ENCODE measurements around the gene SEC61G. TPM values are rescaled to one million over a fixed set of nuclear protein-coding genes. Genes with fewer than 3 reads are reported as not detected.

SEC61G gene
- polyA plus RNA-seq, 1 of the 3 experiments (the other 2 are of a cell fraction) = 229 TPM

DNA sequence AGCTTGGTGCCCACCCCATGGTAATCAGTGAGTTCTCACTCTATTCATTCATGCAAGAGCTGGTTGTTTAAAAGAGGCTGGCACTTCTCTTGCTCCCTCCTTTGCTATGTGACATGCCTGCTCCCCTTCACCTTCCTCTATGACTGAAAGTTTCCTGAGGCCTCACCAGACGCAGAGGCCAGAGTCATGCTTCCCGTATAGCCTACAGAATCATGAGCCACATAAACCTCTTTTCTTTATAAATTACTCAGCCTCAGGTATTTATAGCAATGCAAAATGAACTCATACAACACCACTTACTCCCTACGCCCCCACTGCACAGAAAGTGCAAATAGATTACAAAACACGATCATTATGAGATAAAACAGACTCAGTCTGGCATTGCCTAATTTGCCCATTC, 39.0 kb downstream of the SEC61G start:
- Histone ChIP-seq H3K4me2 (no peak overlapping the region), H3K4me3 (ENCODE audit: low read depth in 2 of 2, low read length in 1 of 2) (no peak overlapping the region), H3K4me1 (ENCODE audit: control insufficient read depth in 1 of 2, insufficient read depth in 2 of 2, low read depth in 1 of 2, low read length in 1 of 2) (no peaks in the 10 kb centered on the region), H3K9me2 (no peaks in the 10 kb centered on the region), H4K20me1 (ENCODE audit: insufficient read depth) (no peaks in the 10 kb centered on the region), H2AFZ (ENCODE audit: low read depth) (no peak overlapping the region), H3K9ac (no peak overlapping the region), H3K9me3 (no peaks in the 10 kb centered on the region), H3F3A (replicated peaks; ENCODE audit: insufficient read depth) (no peaks in the 10 kb centered on the region), H3K27ac (ENCODE audit: low read depth in 2 of 2, low read length in 1 of 2) (no peak overlapping the region), H3K36me3 (replicated peaks in 1 of 2; ENCODE audit: control insufficient read depth in 1 of 2, insufficient read depth in 2 of 2, low read length in 1 of 2) (no peaks in the 10 kb centered on the region), H3K79me2 (ENCODE audit: insufficient read depth) (no peaks in the 10 kb centered on the region), H3K27me3 (ENCODE audit: insufficient read depth) (no peaks in the 10 kb centered on the region)
- ChIA-PET POLR2A (no interaction called here), CTCF (no interaction called here)
- WGBS (ENCODE audit: low lambda C conversion rate) = 47% methylated on average over 4 of the region's 4 CpGs
- no peak for DNase-seq
- TF ChIP-seq, protein P1, sequence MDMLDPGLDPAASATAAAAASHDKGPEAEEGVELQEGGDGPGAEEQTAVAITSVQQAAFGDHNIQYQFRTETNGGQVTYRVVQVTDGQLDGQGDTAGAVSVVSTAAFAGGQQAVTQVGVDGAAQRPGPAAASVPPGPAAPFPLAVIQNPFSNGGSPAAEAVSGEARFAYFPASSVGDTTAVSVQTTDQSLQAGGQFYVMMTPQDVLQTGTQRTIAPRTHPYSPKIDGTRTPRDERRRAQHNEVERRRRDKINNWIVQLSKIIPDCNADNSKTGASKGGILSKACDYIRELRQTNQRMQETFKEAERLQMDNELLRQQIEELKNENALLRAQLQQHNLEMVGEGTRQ (IDR thresholded peaks at IDR 0.05; ENCODE audit: borderline replicate concordance, low read depth, low read length) = no peak
- no peak for TF ChIP-seq TCF12 (IDR thresholded peaks at IDR 0.05)
- TF ChIP-seq, protein P2, sequence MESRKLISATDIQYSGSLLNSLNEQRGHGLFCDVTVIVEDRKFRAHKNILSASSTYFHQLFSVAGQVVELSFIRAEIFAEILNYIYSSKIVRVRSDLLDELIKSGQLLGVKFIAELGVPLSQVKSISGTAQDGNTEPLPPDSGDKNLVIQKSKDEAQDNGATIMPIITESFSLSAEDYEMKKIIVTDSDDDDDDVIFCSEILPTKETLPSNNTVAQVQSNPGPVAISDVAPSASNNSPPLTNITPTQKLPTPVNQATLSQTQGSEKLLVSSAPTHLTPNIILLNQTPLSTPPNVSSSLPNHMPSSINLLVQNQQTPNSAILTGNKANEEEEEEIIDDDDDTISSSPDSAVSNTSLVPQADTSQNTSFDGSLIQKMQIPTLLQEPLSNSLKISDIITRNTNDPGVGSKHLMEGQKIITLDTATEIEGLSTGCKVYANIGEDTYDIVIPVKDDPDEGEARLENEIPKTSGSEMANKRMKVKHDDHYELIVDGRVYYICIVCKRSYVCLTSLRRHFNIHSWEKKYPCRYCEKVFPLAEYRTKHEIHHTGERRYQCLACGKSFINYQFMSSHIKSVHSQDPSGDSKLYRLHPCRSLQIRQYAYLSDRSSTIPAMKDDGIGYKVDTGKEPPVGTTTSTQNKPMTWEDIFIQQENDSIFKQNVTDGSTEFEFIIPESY (IDR thresholded peaks at IDR 0.05; ENCODE audit: borderline replicate concordance, low read depth) = no peak
- no peak for TF ChIP-seq RCOR1 (IDR thresholded peaks at IDR 0.05; ENCODE audit: low read length)
- no peak for TF ChIP-seq SIN3A (IDR thresholded peaks at IDR 0.05; ENCODE audit: borderline replicate concordance, low read depth, low read length)
- no peak for TF ChIP-seq TEAD4 (IDR thresholded peaks at IDR 0.05; ENCODE audit: borderline replicate concordance, insufficient read depth)
- no peak for TF ChIP-seq GATA2 (CRISPR knock-in tag; IDR thresholded peaks at IDR 0.05)
- TF ChIP-seq YY1 (IDR thresholded peaks at IDR 0.05; ENCODE audit: low read depth) = no peak
- TF ChIP-seq RXRA (IDR thresholded peaks at IDR 0.05; ENCODE audit: borderline replicate concordance, low read depth) = no peak
- no peak for TF ChIP-seq GABPA (IDR thresholded peaks at IDR 0.05; ENCODE audit: low read depth)

DNA sequence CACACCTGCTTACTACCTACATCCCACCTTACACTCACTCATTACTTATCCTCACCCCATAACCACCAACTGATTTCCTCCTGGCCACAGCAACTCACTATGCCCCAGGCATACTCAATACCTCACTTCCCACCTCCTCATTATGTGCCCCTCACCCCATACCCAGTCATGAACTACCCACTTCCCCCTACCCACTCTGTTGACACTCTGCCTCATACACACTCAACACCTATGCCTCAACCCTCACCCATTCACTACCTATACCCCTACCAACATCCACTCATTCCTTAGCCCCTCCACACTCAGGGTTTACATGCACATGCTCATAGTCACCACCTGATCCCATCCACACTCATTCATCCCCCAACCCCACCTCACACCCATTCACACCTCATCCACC, 39.6 kb downstream of the SEC61G start:
- Histone ChIP-seq H3K4me1 (ENCODE audit: control insufficient read depth in 1 of 2, insufficient read depth in 2 of 2, low read depth in 1 of 2, low read length in 1 of 2) (no peaks in the 10 kb centered on the region), H3K27ac (ENCODE audit: low read depth in 2 of 2, low read length in 1 of 2) (no peak overlapping the region), H2AFZ (ENCODE audit: low read depth) (no peak overlapping the region), H3F3A (replicated peaks; ENCODE audit: insufficient read depth) (no peaks in the 10 kb centered on the region), H3K9me3 (no peaks in the 10 kb centered on the region), H3K4me3 (ENCODE audit: low read depth in 2 of 2, low read length in 1 of 2) (no peak overlapping the region), H3K27me3 (ENCODE audit: insufficient read depth) (no peaks in the 10 kb centered on the region), H3K9me2 (no peaks in the 10 kb centered on the region), H3K79me2 (ENCODE audit: insufficient read depth) (no peaks in the 10 kb centered on the region), H4K20me1 (ENCODE audit: insufficient read depth) (no peaks in the 10 kb centered on the region), H3K36me3 (replicated peaks in 1 of 2; ENCODE audit: control insufficient read depth in 1 of 2, insufficient read depth in 2 of 2, low read length in 1 of 2) (no peaks in the 10 kb centered on the region), H3K9ac (no peak overlapping the region), H3K4me2 (no peak overlapping the region)
- no peak for TF ChIP-seq NRF1 (IDR thresholded peaks at IDR 0.05; ENCODE audit: low read depth, low read length)
- TF ChIP-seq CHD2 (IDR thresholded peaks at IDR 0.05; ENCODE audit: low read length, partially characterized antibody) = no peak
- TF ChIP-seq, protein P3, sequence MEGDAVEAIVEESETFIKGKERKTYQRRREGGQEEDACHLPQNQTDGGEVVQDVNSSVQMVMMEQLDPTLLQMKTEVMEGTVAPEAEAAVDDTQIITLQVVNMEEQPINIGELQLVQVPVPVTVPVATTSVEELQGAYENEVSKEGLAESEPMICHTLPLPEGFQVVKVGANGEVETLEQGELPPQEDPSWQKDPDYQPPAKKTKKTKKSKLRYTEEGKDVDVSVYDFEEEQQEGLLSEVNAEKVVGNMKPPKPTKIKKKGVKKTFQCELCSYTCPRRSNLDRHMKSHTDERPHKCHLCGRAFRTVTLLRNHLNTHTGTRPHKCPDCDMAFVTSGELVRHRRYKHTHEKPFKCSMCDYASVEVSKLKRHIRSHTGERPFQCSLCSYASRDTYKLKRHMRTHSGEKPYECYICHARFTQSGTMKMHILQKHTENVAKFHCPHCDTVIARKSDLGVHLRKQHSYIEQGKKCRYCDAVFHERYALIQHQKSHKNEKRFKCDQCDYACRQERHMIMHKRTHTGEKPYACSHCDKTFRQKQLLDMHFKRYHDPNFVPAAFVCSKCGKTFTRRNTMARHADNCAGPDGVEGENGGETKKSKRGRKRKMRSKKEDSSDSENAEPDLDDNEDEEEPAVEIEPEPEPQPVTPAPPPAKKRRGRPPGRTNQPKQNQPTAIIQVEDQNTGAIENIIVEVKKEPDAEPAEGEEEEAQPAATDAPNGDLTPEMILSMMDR (IDR thresholded peaks at IDR 0.05) = no peak
- POLR2A ChIA-PET = no interaction called here
- CTCF ChIA-PET = no interaction called here
- DNase-seq = no peak
